B cell (primary cell): Measurements from ENCODE around the gene PSMD8. TPM values are rescaled to one million over a fixed set of nuclear protein-coding genes. Genes with fewer than 3 reads are reported as not detected.

Experiments used
- ATAC-seq: fragments of 200-7000 bp; cut with Tn5 transposase; one replicate; pipeline ENCODE4 v1.10.0; 2021; ENCODE audit warnings: low read depth, mild to moderate bottlenecking, moderate number of reproducible peaks, moderate library complexity
- CTCF ChIA-PET: fragments of 350-600 bp; sonication (Branson Sonifier 250); formaldehyde crosslinking; loops from one replicate; lab custom pipeline; 2021; ENCODE audit warnings: antibody characterized with exemption, inconsistent platforms; lab: Charles Lee
- POLR2A ChIA-PET: fragments of 350-600 bp; sonication (Branson Sonifier 250); formaldehyde crosslinking; loops from one replicate; lab custom pipeline; 2021; ENCODE audit warnings: antibody characterized with exemption; lab: Charles Lee
- DNase-seq: peaks from one replicate; pipeline ENCODE4 v3.0.0; 2013
- H2AFZ ChIP-seq: 2 replicates; pipeline ENCODE4 v1.6.1; 2012; ENCODE audit warnings: mild to moderate bottlenecking, low read depth, low read length; ENCODE audit not compliant: insufficient read depth, poor library complexity, severe bottlenecking
- H3K27ac ChIP-seq, 2 donors: 1 replicate in 1 of 2; 2 replicates in 1 of 2; pipeline ENCODE4 v1.5.1; 2012 to 2013; ENCODE audit warnings: low read length in 2 of 2, mild to moderate bottlenecking in 2 of 2, moderate library complexity in 1 of 2
- H3K27me3 ChIP-seq, 4 experiments: fragments of 200-600 bp in 1 of 4; sonication (generic) in 1 of 4; replicated peaks in 1 of 4; 1 replicate in 2 of 4; 2 replicates in 2 of 4; pipeline versions ENCODE4 v1.6.1 to v1.7.0; 2013 to 2016; ENCODE audit warnings: low read length in 3 of 4, mild to moderate bottlenecking in 2 of 4, mixed read lengths in 1 of 4, moderate library complexity in 1 of 4; ENCODE audit not compliant: insufficient read depth in 4 of 4, control insufficient read depth in 3 of 4; ENCODE audit errors: control extremely low read depth in 1 of 4
- H3K36me3 ChIP-seq, 2 experiments: replicated peaks in 1 of 2; 1 replicate in 1 of 2; 2 replicates in 1 of 2; pipeline versions ENCODE4 v1.6.1 to v1.7.1; 2013; ENCODE audit warnings: low read length in 1 of 2; ENCODE audit not compliant: insufficient read depth in 2 of 2, control insufficient read depth in 1 of 2; ENCODE audit errors: control extremely low read depth in 1 of 2, extremely low read depth in 1 of 2
- H3K4me1 ChIP-seq, 2 donors: fragments of 200-600 bp in 1 of 2; sonication (generic) in 1 of 2; 1 replicate in 1 of 2; 2 replicates in 1 of 2; pipeline versions ENCODE4 v1.5.1 to v1.6.1; 2013 to 2017; ENCODE audit warnings: low read length in 2 of 2; ENCODE audit not compliant: control insufficient read depth in 2 of 2, insufficient read depth in 2 of 2
- H3K4me2 ChIP-seq: replicated peaks from 2 replicates; pipeline ENCODE3; 2012; ENCODE audit warnings: mild to moderate bottlenecking, low read depth, low read length; ENCODE audit not compliant: poor library complexity, severe bottlenecking
- H3K4me3 ChIP-seq, 5 experiments: fragments of 200-600 bp in 1 of 5; sonication (generic) in 1 of 5; 1 replicate in 3 of 5; 2 replicates in 2 of 5; pipeline versions ENCODE4 v1.5.1 to v1.7.0; 2011 to 2016; ENCODE audit warnings: low read length in 4 of 5, mild to moderate bottlenecking in 4 of 5, low read depth in 2 of 5, control low read depth in 1 of 5, moderate library complexity in 1 of 5; ENCODE audit not compliant: insufficient read depth in 1 of 5; ENCODE audit errors: control extremely low read depth in 1 of 5, extremely low read depth in 1 of 5
- H3K79me2 ChIP-seq: fragments of 200-600 bp; sonication (generic); one replicate; pipeline ENCODE4 v1.6.0; 2016; ENCODE audit warnings: low read length; ENCODE audit not compliant: control insufficient read depth, insufficient read depth
- H3K9ac ChIP-seq: fragments of 200-600 bp; sonication (generic); 2 replicates; pipeline ENCODE4 v1.6.1; 2017; ENCODE audit warnings: mild to moderate bottlenecking, low read length, moderate library complexity
- H3K9me3 ChIP-seq, 3 donors: one replicate each; pipeline versions ENCODE4 v1.6.1 to v1.7.1; 2013; ENCODE audit warnings: low read length in 2 of 3; ENCODE audit not compliant: control insufficient read depth in 2 of 3, insufficient read depth in 1 of 3; ENCODE audit errors: control extremely low read depth in 1 of 3
- H4K20me1 ChIP-seq: 2 replicates; pipeline ENCODE4 v1.6.0; 2012; ENCODE audit warnings: mild to moderate bottlenecking, low read length; ENCODE audit not compliant: insufficient read depth, control insufficient read depth, poor library complexity, severe bottlenecking
- H3K27ac Mint-ChIP-seq: one replicate; pipeline ENCODE4 v1.8.0; 2021; ENCODE audit warnings: mixed read lengths
- H3K27me3 Mint-ChIP-seq: one replicate; pipeline ENCODE4 v1.8.0; 2021; ENCODE audit warnings: mixed read lengths
- H3K4me1 Mint-ChIP-seq: one replicate; pipeline ENCODE4 v1.8.0; 2021; ENCODE audit warnings: mixed read lengths
- H3K4me3 Mint-ChIP-seq: one replicate; pipeline ENCODE4 v1.8.0; 2021; ENCODE audit warnings: mixed read lengths
- H3K9me3 Mint-ChIP-seq: one replicate; pipeline ENCODE4 v1.8.0; 2022; ENCODE audit warnings: mixed read lengths; ENCODE audit not compliant: insufficient read depth
- CTCF ChIP-seq: fragments of 200-600 bp; IDR thresholded peaks from one replicate; pipeline ENCODE4 v1.8.0; 2022; ENCODE audit warnings: antibody characterized with exemption, mild to moderate bottlenecking
- EZH2 ChIP-seq: IDR thresholded peaks from 2 replicates; pipeline ENCODE4 v1.6.1; 2012; ENCODE audit warnings: borderline replicate concordance, low read depth, mild to moderate bottlenecking, moderate library complexity, low read length; ENCODE audit not compliant: insufficient read depth, poor library complexity, severe bottlenecking
- WGBS: methylation state at CpG from one replicate; pipeline ENCODE4 v1.1.5; 2013; ENCODE audit warnings: missing lambda C conversion rate; ENCODE audit not compliant: insufficient coverage; 5-methylcytosine and 5-hydroxymethylcytosine counted together
- intact Hi-C: fragments of 100-400 bp; cut with micrococcal nuclease; formaldehyde crosslinking; loops from one replicate; pipeline ENCODE4 v1.10.0; 2022
- polyA plus RNA-seq: library from polyadenylated mRNA; depleted of rRNA; stranded (reverse); fragments of >200 nt; gene quantifications from 2 replicates; pipeline ENCODE4 v1.2.3, GENCODE V29; 2012
- total RNA-seq, 2 donors: library from RNA; stranded (reverse); fragments of 120-200 nt in 1 of 2; gene quantifications; 1 replicate in 1 of 2; 2 replicates in 1 of 2; pipeline versions ENCODE4 v1.2.3 to v1.2.4, GENCODE V29; 2013 to 2022

The PSMD8 gene
- total and polyA plus RNA-seq, 2 donors (not counting 1 experiment from before 2014, with no cell fraction given) = 88.1 to 122 TPM

- no peak overlapping the region for H3K4me3 ChIP-seq
- Mint-ChIP-seq H3K9me3 (no peaks in the 10 kb centered on the region), H3K27me3 (peaks cover 11% of the 10 kb centered on the region), H3K27ac (no peak overlapping the region), H3K4me1 (peaks cover 5% of the 10 kb centered on the region), H3K4me3 (no peak overlapping the region)
- 89% methylated on average over 10 of the region's 16 CpGs for WGBS
- peaks cover 0 to 6% (median 1%) of the 10 kb centered on the region in 4 experiments for H3K27me3 ChIP-seq
- peaks cover 0 to 2% (median 0%) of the 10 kb centered on the region in 3 donors for H3K9me3 ChIP-seq
- no peaks in the 10 kb centered on the region for H3K36me3 ChIP-seq
- ATAC-seq = no peak
- H4K20me1 ChIP-seq = no peaks in the 10 kb centered on the region
- H3K79me2 ChIP-seq = no peaks in the 10 kb centered on the region
- no peak overlapping the region for H2AFZ ChIP-seq
- no peaks in the 10 kb centered on the region for H3K4me1 ChIP-seq
- TF ChIP-seq EZH2 = no peak
- no peak for TF ChIP-seq CTCF
- no peak overlapping the region for H3K9ac ChIP-seq
- no peak overlapping the region for H3K4me2 ChIP-seq
- DNase-seq = no peak
- no peak overlapping the region for H3K27ac ChIP-seq
- intact Hi-C loops = no loop called here
- CTCF ChIA-PET = no interaction called here
- POLR2A ChIA-PET = no interaction called here
Measured at GRCh38 chr19:38355728-38356725, 18.3 kb upstream of the PSMD8 start.

- Mint-ChIP-seq H3K27ac (no peak overlapping the region), H3K4me3 (no peak overlapping the region), H3K9me3 (no peaks in the 10 kb centered on the region), H3K4me1 (peaks cover 17% of the 10 kb centered on the region), H3K27me3 (peaks cover 13% of the 10 kb centered on the region)
- ChIA-PET POLR2A (no interaction called here), CTCF (interaction anchor here (0.8 kb wide), 1 partner anchor 16 kb away, joined by 3 read pairs; the partner anchor contains the start of gene PSMD8)
- Histone ChIP-seq H3K4me1 (peaks cover 7 to 17% of the 10 kb centered on the region in 2 donors), H3K27ac (no peak overlapping the region), H3K9me3 (peaks cover 0 to 6% (median 0%) of the 10 kb centered on the region in 3 donors), H2AFZ (no peak overlapping the region), H4K20me1 (no peaks in the 10 kb centered on the region), H3K79me2 (no peaks in the 10 kb centered on the region), H3K9ac (no peak overlapping the region), H3K4me3 (no peak overlapping the region), H3K36me3 (no peaks in the 10 kb centered on the region), H3K27me3 (peaks cover 0 to 18% (median 2%) of the 10 kb centered on the region in 4 experiments), H3K4me2 (no peak overlapping the region)
- DNase-seq (no peak), ATAC-seq (no peak)
- TF ChIP-seq EZH2 (no peak), CTCF (no peak)
- WGBS = 52% methylated on average over 5 of the region's 5 CpGs
- intact Hi-C loops = no loop called here
Measured at GRCh38 chr19:38358071-38358470, 16.3 kb upstream of the PSMD8 start.
